ENCODE results near the gene OPCML. TPM values are rescaled to one million over a fixed set of nuclear protein-coding genes. Genes with fewer than 3 reads are reported as not detected.

The OPCML gene
- total RNA-seq, 1 experiment from 2014 or later, result 0.94 TPM

DNA sequence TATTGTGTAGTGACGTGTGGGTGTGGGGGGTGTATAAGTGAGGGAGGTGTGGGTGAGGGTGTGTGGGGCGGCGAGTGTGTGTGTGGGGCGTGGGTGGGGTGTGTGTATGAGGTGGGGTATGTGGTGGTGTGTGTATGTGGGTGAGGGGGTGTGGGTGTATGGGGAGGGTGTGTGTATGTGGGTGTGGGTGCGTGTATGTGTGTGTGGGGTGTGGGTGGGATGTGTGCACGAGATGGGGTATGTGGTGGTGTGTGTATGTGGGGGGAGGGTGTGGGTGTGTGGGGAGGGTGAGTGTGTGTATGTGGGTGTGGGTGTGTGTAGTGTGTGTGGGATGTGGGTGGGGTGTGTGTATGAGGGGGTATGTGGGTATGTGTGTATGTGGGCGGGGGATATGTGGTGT is 205.5 kb downstream of the OPCML start:
- Histone ChIP-seq H3K9ac (ENCODE audit: extremely low read depth, insufficient read length, low read length) (no peak overlapping the region), H3K79me2 (ENCODE audit: insufficient read depth, low read length) (no peaks in the 10 kb centered on the region), H2BK120ac (ENCODE audit: low read depth, low read length, poor library complexity, severe bottlenecking) (no peak overlapping the region), H3K4me2 (ENCODE audit: insufficient read depth, insufficient read length, low read length) (no peak overlapping the region), H2BK20ac (ENCODE audit: low read depth, low read length, poor library complexity, severe bottlenecking) (no peak overlapping the region), H3K23ac (ENCODE audit: insufficient read length, low read depth, low read length) (no peak overlapping the region), H3K27ac (ENCODE audit: insufficient read length, low read depth, low read length) (no peak overlapping the region), H3K4me1 (ENCODE audit: insufficient read depth, low read length) (no peaks in the 10 kb centered on the region; the same call in 1 of the 2 replicates), H3K18ac (ENCODE audit: insufficient read length, low read depth, low read length) (no peak overlapping the region), H2BK12ac (ENCODE audit: insufficient read length, low read depth, low read length) (no peak overlapping the region), H2AK5ac (ENCODE audit: insufficient read length, low read length) (no peak overlapping the region), H4K5ac (ENCODE audit: insufficient read length, low read depth, low read length) (no peak overlapping the region), H3T11ph (ENCODE audit: low read length) (no peak overlapping the region), H2AFZ (ENCODE audit: low read length) (no peak overlapping the region), H3K23me2 (ENCODE audit: insufficient read length, low read depth, low read length, poor library complexity, severe bottlenecking) (no peaks in the 10 kb centered on the region), H4K20me1 (ENCODE audit: control insufficient read depth, insufficient read depth, insufficient read length) (no peaks in the 10 kb centered on the region), H3K9me3 (ENCODE audit: control insufficient read depth, low read depth, low read length) (no peaks in the 10 kb centered on the region), H3K4ac (ENCODE audit: low read depth, low read length) (no peak overlapping the region), H3K14ac (ENCODE audit: insufficient read depth, low read length) (no peak overlapping the region), H4K8ac (replicated peaks; ENCODE audit: insufficient read length, low read depth, low read length) (no peak overlapping the region), H4K91ac (ENCODE audit: insufficient read length, low read depth, low read length) (no peak overlapping the region), H3K79me1 (ENCODE audit: insufficient read depth, low read depth, low read length, poor library complexity, severe bottlenecking) (no peaks in the 10 kb centered on the region), H3K27me3 (ENCODE audit: insufficient read depth, low read length) (no peaks in the 10 kb centered on the region), H3K56ac (ENCODE audit: insufficient read length, low read depth, low read length) (no peak overlapping the region), H2BK5ac (ENCODE audit: insufficient read length, low read length) (no peak overlapping the region), H2BK15ac (ENCODE audit: low read depth, low read length) (no peak overlapping the region)
- Mint-ChIP-seq H3K36me3 (ENCODE audit: insufficient read depth in 1 of 3, low read depth in 3 of 3) (no peaks in the 10 kb centered on the region), H3K9me3 (no peaks in the 10 kb centered on the region), H3K4me3 (no peak overlapping the region), H3K4me1 (peaks cover 12 to 19% of the 10 kb centered on the region in 2 experiments), H3K27me3 (ENCODE audit: low read depth) (peaks cover 2% of the 10 kb centered on the region; the same call in 1 of the 2 replicates), H3K27ac (no peak overlapping the region)
- no peak for DNase-seq
- 100% methylated on average over 7 of the region's 7 CpGs for WGBS (ENCODE audit: extremely low coverage, insufficient read length, low lambda C conversion rate)
- TF ChIP-seq, protein P1, sequence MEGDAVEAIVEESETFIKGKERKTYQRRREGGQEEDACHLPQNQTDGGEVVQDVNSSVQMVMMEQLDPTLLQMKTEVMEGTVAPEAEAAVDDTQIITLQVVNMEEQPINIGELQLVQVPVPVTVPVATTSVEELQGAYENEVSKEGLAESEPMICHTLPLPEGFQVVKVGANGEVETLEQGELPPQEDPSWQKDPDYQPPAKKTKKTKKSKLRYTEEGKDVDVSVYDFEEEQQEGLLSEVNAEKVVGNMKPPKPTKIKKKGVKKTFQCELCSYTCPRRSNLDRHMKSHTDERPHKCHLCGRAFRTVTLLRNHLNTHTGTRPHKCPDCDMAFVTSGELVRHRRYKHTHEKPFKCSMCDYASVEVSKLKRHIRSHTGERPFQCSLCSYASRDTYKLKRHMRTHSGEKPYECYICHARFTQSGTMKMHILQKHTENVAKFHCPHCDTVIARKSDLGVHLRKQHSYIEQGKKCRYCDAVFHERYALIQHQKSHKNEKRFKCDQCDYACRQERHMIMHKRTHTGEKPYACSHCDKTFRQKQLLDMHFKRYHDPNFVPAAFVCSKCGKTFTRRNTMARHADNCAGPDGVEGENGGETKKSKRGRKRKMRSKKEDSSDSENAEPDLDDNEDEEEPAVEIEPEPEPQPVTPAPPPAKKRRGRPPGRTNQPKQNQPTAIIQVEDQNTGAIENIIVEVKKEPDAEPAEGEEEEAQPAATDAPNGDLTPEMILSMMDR (conservative IDR thresholded peaks at IDR 0.05), result no peak

All from H9 (cell line).